ENCODE data around the gene ADGRA3.

ADGRA3 gene

GRCh38 chr4:22474636-22475310, 41.1 kb downstream of the ADGRA3 start:
- TF ChIP-seq ZBTB7A (IDR thresholded peaks at IDR 0.05; ENCODE audit: low read depth) (no peak), NFIC (IDR thresholded peaks at IDR 0.05) (no peak), TCF12 (IDR thresholded peaks at IDR 0.05; ENCODE audit: low read depth) (no peak), EGR1 (IDR thresholded peaks at IDR 0.05) (no peak), FOXM1 (IDR thresholded peaks at IDR 0.05; ENCODE audit: borderline replicate concordance, low read depth) (no peak), TAF1 (IDR thresholded peaks at IDR 0.05; ENCODE audit: low read depth) (no peak)

GRCh38 chr4:22473268-22473667, 42.6 kb downstream of the ADGRA3 start:
- TF ChIP-seq TAF1 (IDR thresholded peaks at IDR 0.05; ENCODE audit: low read depth) (no peak), CREB1 (IDR thresholded peaks at IDR 0.05; ENCODE audit: low read depth) (no peak), ZBTB7A (IDR thresholded peaks at IDR 0.05; ENCODE audit: low read depth) (no peak), EP300 (IDR thresholded peaks at IDR 0.05; ENCODE audit: borderline replicate concordance) (no peak), CEBPB (IDR thresholded peaks at IDR 0.05) (no peak), TEAD4 (IDR thresholded peaks at IDR 0.05) (no peak), EGR1 (IDR thresholded peaks at IDR 0.05) (no peak), TCF12 (IDR thresholded peaks at IDR 0.05; ENCODE audit: low read depth) (no peak), NFIC (IDR thresholded peaks at IDR 0.05) (no peak), YY1 (IDR thresholded peaks at IDR 0.05; ENCODE audit: low read depth) (no peak), REST (IDR thresholded peaks at IDR 0.05; ENCODE audit: low read depth) (no peak), RAD21 (IDR thresholded peaks at IDR 0.05; ENCODE audit: low read depth) (no peak)
- TF ChIP-seq, protein P1, sequence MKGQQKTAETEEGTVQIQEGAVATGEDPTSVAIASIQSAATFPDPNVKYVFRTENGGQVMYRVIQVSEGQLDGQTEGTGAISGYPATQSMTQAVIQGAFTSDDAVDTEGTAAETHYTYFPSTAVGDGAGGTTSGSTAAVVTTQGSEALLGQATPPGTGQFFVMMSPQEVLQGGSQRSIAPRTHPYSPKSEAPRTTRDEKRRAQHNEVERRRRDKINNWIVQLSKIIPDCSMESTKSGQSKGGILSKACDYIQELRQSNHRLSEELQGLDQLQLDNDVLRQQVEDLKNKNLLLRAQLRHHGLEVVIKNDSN (IDR thresholded peaks at IDR 0.05) = no peak
- TF ChIP-seq, protein P2, sequence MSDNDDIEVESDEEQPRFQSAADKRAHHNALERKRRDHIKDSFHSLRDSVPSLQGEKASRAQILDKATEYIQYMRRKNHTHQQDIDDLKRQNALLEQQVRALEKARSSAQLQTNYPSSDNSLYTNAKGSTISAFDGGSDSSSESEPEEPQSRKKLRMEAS (IDR thresholded peaks at IDR 0.05) = no peak

GRCh38 chr4:22471999-22472461, 43.8 kb downstream of the ADGRA3 start:
- no peak for TF ChIP-seq REST (IDR thresholded peaks at IDR 0.05; ENCODE audit: low read depth)
- TF ChIP-seq YY1 (IDR thresholded peaks at IDR 0.05; ENCODE audit: low read depth) = no peak
- no peak for TF ChIP-seq TCF12 (IDR thresholded peaks at IDR 0.05; ENCODE audit: low read depth)
- no peak for TF ChIP-seq EP300 (IDR thresholded peaks at IDR 0.05; ENCODE audit: borderline replicate concordance)
- TF ChIP-seq FOXM1 (IDR thresholded peaks at IDR 0.05; ENCODE audit: borderline replicate concordance, low read depth) = no peak
- TF ChIP-seq NFIC (IDR thresholded peaks at IDR 0.05) = no peak
- no peak for TF ChIP-seq EGR1 (IDR thresholded peaks at IDR 0.05)
- TF ChIP-seq CREB1 (IDR thresholded peaks at IDR 0.05; ENCODE audit: low read depth) = no peak
- no peak for TF ChIP-seq RAD21 (IDR thresholded peaks at IDR 0.05; ENCODE audit: low read depth)
- TF ChIP-seq CEBPB (IDR thresholded peaks at IDR 0.05) = no peak
- TF ChIP-seq, protein P2 (IDR thresholded peaks at IDR 0.05) = no peak
- TF ChIP-seq TAF1 (IDR thresholded peaks at IDR 0.05; ENCODE audit: low read depth) = no peak
- TF ChIP-seq, protein P1 (IDR thresholded peaks at IDR 0.05) = no peak
- TF ChIP-seq ZBTB7A (IDR thresholded peaks at IDR 0.05; ENCODE audit: low read depth) = no peak
- TF ChIP-seq TEAD4 (IDR thresholded peaks at IDR 0.05) = no peak

DNA sequence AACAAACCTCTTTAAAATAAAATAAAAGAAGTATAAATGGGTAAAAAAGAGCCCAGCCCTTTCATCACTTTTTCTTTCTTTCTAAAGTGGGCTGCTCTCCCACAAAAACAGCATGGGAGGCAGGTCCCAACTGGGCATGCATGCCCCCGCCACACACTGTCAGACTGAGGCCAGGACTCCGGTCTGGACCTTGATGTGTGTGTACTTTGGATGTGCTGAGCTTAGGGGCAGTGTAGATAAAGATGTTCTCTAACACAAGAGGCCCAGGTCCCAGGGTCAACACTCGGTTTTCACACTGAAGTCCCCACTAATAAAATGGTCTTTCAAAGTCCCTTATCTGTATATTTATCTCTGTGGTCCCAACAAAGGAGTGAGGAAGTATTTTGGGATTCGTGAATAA, 44.4 kb downstream of the ADGRA3 start:
- TF ChIP-seq, protein P2 (IDR thresholded peaks at IDR 0.05) = no peak
- no peak for TF ChIP-seq REST (IDR thresholded peaks at IDR 0.05; ENCODE audit: low read depth)
- TF ChIP-seq CREB1 (IDR thresholded peaks at IDR 0.05; ENCODE audit: low read depth) = no peak
- TF ChIP-seq ZBTB7A (IDR thresholded peaks at IDR 0.05; ENCODE audit: low read depth) = no peak
- TF ChIP-seq YY1 (IDR thresholded peaks at IDR 0.05; ENCODE audit: low read depth) = no peak
- no peak for TF ChIP-seq TEAD4 (IDR thresholded peaks at IDR 0.05)
- no peak for TF ChIP-seq EGR1 (IDR thresholded peaks at IDR 0.05)
- TF ChIP-seq, protein P1 (IDR thresholded peaks at IDR 0.05) = no peak
- TF ChIP-seq TCF12 (IDR thresholded peaks at IDR 0.05; ENCODE audit: low read depth) = no peak
- TF ChIP-seq NFIC (IDR thresholded peaks at IDR 0.05) = no peak
- no peak for TF ChIP-seq FOXM1 (IDR thresholded peaks at IDR 0.05; ENCODE audit: borderline replicate concordance, low read depth)
- TF ChIP-seq EP300 (IDR thresholded peaks at IDR 0.05; ENCODE audit: borderline replicate concordance) = no peak
- no peak for TF ChIP-seq TAF1 (IDR thresholded peaks at IDR 0.05; ENCODE audit: low read depth)
- TF ChIP-seq RAD21 (IDR thresholded peaks at IDR 0.05; ENCODE audit: low read depth) = no peak
- no peak for TF ChIP-seq CEBPB (IDR thresholded peaks at IDR 0.05)

All from Ishikawa (cell line).